WTC11 (cell line): ENCODE measurements around the gene TTLL11.

Experiments
- ELF4 ChIP-seq: sonication (generic); formaldehyde crosslinking; IDR thresholded peaks from 2 replicates; pipeline ENCODE4 v1.8.1; 2022; ENCODE audit warnings: low read depth, mild to moderate bottlenecking, moderate library complexity, missing genetic modification reagents
- HMGA2 ChIP-seq: fragments of 250-450 bp; sonication (Bioruptor Pico); IDR thresholded peaks from 2 replicates; pipeline ENCODE4 v1.4.0; 2021; ENCODE audit warnings: mild to moderate bottlenecking, moderate library complexity
- MYBL2 ChIP-seq: sonication (generic); formaldehyde crosslinking; IDR thresholded peaks from 2 replicates; pipeline ENCODE4 v1.8.1; 2023; ENCODE audit warnings: mild to moderate bottlenecking, moderate library complexity, missing genetic modification reagents
- NFATC4 ChIP-seq: fragments of 250-450 bp; sonication (Bioruptor Pico); IDR thresholded peaks from 2 replicates; pipeline ENCODE4 v1.9.0; 2021; ENCODE audit warnings: mild to moderate bottlenecking
- NFYB ChIP-seq: sonication (generic); formaldehyde crosslinking; conservative IDR thresholded peaks from 2 replicates; pipeline ENCODE4 v1.8.0; 2022; ENCODE audit warnings: low read depth, missing genetic modification reagents
- PRRX2 ChIP-seq: fragments of 250-450 bp; sonication (Bioruptor Pico); IDR thresholded peaks from 2 replicates; pipeline ENCODE4 v1.8.0; 2021; ENCODE audit warnings: mild to moderate bottlenecking
- TCF7 ChIP-seq: sonication (generic); formaldehyde crosslinking; IDR thresholded peaks from 2 replicates; pipeline ENCODE4 v1.8.0; 2022; ENCODE audit warnings: mild to moderate bottlenecking, low read depth, missing genetic modification reagents, moderate library complexity
- TEAD4 ChIP-seq: sonication (generic); formaldehyde crosslinking; IDR thresholded peaks from 2 replicates; pipeline ENCODE4 v1.8.0; 2022; ENCODE audit warnings: mild to moderate bottlenecking, missing genetic modification reagents
- TF ChIP-seq, protein P1 (sequence below): sonication (generic); formaldehyde crosslinking; conservative IDR thresholded peaks from 2 replicates; pipeline ENCODE4 v1.8.1; 2022; ENCODE audit warnings: mild to moderate bottlenecking, missing genetic modification reagents
- TF ChIP-seq, protein P2 (sequence below): fragments of 200-600 bp; IDR thresholded peaks from 2 replicates; pipeline ENCODE4 v1.8.0; 2022; ENCODE audit warnings: antibody characterized with exemption
- TF ChIP-seq, protein P3 (sequence below): sonication (generic); formaldehyde crosslinking; IDR thresholded peaks from 2 replicates; pipeline ENCODE4 v1.8.1; 2023; ENCODE audit warnings: mild to moderate bottlenecking, missing genetic modification reagents

DNA sequence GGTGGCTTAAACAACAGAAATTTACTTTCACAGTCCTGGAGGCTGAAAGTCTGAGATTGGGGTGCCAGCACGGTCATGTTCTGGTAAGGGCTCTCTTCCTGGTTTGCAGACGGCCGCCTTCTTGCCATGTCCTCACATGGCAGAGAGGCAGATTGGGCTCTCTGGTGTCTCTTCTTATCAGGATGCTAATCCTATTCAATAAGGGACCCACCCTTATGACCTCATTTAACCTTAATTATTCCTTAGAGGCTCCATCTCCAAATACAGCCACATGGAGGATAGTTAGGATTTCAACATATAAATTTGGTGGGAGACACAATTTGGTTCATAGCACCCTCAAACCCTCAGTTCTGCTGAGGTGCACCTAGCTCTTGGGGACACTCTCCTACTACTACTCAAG, 261.2 kb downstream of the TTLL11 start:
- no peak for TF ChIP-seq MYBL2 (CRISPR knock-in tag)
- TF ChIP-seq, protein P1, sequence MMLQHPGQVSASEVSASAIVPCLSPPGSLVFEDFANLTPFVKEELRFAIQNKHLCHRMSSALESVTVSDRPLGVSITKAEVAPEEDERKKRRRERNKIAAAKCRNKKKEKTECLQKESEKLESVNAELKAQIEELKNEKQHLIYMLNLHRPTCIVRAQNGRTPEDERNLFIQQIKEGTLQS (CRISPR knock-in tag), result no peak
- TF ChIP-seq, protein P2, sequence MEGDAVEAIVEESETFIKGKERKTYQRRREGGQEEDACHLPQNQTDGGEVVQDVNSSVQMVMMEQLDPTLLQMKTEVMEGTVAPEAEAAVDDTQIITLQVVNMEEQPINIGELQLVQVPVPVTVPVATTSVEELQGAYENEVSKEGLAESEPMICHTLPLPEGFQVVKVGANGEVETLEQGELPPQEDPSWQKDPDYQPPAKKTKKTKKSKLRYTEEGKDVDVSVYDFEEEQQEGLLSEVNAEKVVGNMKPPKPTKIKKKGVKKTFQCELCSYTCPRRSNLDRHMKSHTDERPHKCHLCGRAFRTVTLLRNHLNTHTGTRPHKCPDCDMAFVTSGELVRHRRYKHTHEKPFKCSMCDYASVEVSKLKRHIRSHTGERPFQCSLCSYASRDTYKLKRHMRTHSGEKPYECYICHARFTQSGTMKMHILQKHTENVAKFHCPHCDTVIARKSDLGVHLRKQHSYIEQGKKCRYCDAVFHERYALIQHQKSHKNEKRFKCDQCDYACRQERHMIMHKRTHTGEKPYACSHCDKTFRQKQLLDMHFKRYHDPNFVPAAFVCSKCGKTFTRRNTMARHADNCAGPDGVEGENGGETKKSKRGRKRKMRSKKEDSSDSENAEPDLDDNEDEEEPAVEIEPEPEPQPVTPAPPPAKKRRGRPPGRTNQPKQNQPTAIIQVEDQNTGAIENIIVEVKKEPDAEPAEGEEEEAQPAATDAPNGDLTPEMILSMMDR, result no peak
- TF ChIP-seq TEAD4 (CRISPR knock-in tag), result no peak
- no peak for TF ChIP-seq ELF4 (CRISPR knock-in tag)
- TF ChIP-seq NFYB, result no peak
- TF ChIP-seq, protein P3, sequence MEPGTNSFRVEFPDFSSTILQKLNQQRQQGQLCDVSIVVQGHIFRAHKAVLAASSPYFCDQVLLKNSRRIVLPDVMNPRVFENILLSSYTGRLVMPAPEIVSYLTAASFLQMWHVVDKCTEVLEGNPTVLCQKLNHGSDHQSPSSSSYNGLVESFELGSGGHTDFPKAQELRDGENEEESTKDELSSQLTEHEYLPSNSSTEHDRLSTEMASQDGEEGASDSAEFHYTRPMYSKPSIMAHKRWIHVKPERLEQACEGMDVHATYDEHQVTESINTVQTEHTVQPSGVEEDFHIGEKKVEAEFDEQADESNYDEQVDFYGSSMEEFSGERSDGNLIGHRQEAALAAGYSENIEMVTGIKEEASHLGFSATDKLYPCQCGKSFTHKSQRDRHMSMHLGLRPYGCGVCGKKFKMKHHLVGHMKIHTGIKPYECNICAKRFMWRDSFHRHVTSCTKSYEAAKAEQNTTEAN (CRISPR knock-in tag), result no peak
- TF ChIP-seq TCF7 (CRISPR knock-in tag), result no peak
- no peak for TF ChIP-seq HMGA2
- no peak for TF ChIP-seq NFATC4 (CRISPR knock-in tag)
- TF ChIP-seq PRRX2 (CRISPR knock-in tag), result no peak
